ENCODE results near the gene BTBD10.
A peak's percentile ranks its signal among the peaks of the same experiment; 100 is the strongest.
"Not testable (repeated sequence)": the region's sequence is repeated elsewhere in the genome, so short reads cannot be mapped to it uniquely, and the experiment has no call there.

BTBD10 gene

DNA sequence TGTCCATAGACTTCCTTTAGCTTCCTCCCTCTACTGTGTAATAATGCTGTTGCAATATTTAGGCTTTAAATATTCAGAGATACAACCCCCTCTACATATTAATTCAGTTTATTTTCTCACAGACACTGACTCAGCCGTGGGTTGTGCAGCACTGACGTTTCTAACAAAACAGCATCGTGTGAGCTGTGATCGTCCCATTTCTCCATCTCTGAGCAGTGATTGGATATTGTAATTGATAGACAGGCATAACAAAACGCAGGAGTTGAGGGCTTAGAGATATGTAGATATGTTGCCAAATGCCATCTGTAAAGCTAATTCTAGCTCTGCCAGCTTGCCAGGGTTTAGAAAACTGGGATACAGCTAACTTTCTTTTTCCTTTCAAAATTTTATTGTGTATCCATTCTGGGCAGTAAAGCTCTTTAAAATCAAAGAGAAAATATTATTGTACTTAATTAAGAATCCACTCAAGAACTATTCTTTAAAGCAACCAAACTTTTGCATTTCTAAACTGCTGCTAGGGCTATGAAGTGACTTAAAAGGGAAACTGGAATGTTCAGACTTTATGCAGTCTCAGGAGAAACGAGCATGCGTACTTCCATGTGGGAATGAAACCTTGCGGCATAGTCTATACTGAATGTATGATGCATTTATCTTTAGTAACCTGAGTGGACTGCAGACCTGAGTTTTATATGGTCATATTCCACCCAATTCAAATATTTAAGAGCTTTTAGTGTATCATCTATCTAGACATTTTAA lies 22.7 kb downstream of the BTBD10 start:
- peak; percentile 85 for DNase-seq (ENCODE audit: low spot score)

DNA sequence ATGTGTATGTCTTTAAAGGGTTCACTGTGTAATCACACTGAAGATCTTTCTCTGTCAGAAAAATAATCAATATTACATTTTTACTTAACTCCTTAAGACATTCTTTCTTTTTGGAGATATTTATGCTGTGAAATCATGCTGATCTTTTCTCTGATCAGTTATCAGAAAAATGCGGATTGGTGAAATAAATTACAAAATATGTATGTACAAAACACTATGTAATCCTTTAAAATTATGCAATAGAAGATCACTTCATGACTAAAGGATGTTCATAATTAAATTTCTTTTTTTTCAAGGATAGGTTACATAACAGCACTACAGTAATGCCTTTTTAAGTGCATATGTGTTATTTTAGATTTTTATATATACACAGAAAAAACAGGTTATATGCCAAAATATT lies 24.7 kb downstream of the BTBD10 start:
- DNase-seq (ENCODE audit: low spot score): no peak

DNA sequence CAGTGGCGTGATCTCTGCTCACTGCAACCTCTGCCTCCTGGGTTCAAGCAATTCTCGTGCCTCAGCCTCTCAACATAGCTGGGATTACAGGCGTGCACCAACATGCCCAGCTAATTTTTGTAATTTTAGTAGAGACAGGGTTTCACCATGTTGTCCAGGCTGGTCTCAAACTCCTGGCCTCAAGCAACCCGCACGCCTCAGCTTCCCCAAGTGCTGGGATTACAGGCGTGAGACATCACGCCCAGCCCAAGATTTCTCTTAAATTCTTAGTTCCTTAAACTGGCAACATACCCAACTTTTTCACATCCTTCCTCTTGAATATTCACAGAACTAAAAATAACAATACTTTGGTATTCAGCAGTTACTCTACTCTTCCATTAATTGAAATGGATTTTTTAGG lies 26.2 kb downstream of the BTBD10 start:
- DNase-seq (ENCODE audit: low spot score): not testable (repeated sequence)

DNA sequence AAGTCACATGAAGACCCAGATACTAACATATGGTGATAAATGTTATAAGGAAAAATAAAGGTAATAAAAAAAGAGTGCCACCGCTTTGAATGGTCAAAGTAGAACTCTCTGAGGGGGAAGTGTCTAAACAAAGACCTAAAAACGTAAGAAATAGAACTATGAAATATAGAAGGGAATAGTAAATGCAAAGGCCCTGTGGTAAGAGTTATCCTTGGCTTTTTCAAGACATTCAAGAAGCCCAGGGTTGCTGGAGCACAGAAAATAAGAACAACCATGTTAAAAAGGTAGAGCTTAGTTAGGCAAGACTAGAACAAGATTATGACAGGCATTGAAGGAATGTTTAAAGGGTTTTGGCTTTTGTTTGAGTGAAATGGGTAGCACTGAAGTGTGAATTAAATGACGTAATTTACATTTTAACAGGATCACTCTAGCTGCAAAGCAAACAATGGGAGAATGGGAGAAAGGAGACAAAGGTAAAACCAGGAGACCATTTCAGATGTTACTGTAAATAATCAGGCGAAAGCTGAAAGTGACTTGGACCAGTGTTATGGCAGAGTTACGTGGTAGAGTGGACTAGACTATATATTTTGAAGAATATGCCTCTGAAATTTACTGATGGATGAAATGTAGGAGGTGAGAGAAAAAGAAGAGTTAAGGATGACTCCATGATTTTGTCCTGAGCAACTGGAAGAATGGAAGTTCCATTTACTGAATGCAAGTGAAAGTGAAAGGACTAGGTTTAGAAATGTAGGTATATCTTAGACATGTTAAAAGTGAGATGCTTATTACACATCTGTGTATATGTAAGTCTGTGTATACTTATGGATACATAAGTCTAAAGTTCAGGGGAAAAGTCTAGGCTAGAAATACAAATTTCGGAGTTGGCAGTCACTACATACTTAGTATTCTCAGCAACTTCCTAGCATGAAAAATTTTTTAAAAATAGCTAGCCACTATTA lies 28.5 kb downstream of the BTBD10 start:
- no peak for DNase-seq (ENCODE audit: low spot score)

DNA sequence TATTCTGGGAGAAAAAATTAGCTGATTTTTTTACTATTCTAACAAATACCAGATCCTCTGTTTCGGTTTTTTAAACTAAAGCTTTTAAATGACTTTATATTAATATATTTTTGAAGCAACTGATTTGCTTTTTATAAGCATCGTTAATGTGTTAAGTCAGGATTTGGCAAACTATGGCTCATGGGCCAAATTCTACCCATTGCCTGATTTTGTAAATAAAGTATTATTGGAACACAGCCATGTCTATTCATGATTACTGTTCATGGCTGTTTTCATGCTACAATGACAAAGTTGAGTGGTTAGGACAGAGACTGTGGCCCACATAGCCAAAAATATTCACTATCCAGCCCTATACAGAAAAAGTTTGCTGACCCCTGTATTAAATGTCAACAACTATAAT lies 29.6 kb downstream of the BTBD10 start:
- DNase-seq (ENCODE audit: low spot score): no peak

DNA sequence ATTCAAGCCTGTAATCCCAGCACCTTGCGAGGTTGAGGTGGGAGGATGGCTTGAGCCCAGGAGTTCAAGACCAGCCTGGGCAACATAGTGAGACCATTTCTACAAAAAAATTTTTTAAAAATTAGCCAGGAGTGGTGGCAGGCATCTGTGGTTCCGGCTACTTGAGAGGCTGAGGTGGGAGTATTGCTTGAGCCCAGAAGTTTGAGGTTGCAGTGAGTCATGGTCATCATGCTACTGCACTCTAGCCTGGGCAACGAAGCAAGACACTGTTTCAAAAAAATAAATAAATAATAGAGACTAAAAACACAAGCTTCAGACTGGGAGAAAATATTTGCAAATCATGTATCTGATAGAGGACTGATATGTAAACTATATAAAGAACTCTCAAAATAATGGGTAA lies 33.2 kb downstream of the BTBD10 start:
- DNase-seq (ENCODE audit: low spot score): no peak

DNA sequence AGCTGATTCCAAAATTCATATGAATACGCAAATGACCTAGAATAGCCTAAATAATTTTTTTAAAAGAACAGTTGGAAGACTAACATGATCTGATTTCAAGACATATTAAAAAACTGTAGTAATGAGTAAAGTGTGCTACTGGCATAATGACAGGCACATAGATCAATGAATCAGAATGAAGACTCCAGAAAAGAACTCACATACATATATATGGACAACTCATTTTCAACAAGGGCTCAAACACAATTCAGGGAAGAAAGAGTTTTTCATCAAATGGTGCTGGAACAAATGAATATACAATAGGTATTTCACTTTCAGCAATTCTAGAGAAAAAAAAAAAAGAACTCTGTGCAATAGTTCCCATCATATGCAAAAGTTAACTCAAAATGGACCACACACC lies 33.7 kb downstream of the BTBD10 start:
- no peak for DNase-seq (ENCODE audit: low spot score)

DNA sequence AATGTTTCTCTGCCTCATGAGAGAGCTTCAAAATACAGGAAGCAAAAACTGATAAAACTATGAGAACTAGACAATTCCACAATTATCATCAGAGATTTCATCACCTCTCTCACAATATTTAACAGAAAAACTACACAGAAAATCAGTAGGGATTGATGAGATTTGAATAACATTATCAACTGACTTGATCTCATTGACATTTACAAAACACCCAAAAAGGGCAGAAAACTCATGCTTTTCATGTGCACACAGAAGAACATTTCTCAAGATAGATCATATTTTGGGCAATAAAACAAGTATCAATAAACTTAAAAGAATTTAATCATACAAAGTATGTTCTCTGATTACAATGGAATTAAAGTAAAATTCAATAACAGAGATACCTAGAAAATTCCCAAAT lies 35.6 kb downstream of the BTBD10 start:
- DNase-seq (ENCODE audit: low spot score): no peak

DNA sequence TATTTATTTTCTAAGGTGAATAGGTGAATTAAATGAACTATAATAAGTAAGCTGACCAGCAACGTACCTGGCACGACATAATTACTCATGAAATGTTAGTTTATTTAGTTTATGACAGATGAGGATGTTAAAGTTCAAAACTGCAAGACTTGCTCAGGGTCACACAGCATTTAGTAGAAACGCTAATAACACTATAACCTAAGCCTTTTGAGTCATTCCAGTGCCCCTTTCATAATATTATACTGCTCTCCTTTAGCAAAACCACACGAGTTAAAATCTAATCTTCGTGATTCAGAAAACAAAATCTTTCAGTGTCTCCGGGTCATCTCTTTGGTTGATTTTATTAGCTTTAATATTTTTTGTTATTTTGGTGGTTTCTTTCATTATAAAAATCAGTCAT lies 39.6 kb downstream of the BTBD10 start:
- DNase-seq (ENCODE audit: low spot score): no peak

DNA sequence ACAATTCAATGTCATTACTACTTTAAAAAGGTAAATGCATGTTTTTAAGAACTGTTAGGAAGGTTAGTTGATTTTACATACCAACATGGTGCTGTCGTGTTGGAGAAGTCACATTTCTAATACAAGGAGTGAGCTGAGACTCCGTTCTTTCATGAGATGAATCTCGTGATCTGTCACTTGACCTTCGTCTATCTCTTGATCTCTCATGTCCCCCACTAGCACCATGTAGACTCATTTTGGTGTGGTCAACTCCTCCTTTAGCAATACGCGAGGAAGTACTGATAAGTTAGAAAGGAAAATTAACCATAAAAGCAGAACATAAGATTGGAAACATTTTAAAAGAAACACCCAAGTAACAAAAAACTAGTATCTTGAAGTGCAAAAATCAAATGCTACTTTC lies 41.5 kb downstream of the BTBD10 start:
- no peak for DNase-seq (ENCODE audit: low spot score)

DNA sequence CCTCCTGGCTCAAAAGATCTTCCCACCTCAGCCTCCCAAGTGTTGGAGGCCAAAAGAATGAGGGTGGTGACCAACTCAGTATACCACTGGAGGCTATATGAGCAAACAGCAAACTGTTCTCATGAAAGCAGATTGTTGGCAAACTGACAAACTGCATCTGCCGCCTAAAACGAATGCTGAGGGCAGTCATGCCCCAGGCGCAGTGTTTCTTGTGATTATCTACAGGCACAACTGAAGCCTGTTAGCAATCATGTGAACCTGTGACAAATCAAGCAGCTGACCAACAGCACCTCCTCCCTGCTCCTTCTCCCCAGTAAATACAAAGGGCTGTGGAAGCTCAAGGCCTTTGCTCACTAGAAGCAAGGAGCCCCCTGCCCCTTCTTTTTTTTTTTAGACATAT lies 47.8 kb downstream of the BTBD10 start:
- no peak for DNase-seq (ENCODE audit: low spot score)

DNA sequence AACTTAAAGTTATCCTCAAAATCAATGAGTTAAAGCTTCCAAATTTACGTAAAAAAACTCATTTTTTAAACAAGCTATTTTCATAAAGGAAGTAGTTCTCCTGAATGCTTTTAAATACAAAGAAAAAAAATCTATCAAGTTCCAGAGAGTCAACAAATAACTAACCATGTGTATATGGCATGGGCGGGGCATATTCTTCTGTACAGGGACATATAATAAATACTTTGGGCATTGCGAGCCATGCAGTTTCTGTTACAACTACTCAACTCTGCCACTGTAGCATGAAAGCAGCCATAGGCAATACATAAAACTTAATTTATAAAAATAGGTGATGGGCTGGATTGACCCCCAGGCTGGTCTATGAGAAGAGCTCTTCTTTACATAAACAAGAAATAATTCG lies 57.8 kb downstream of the BTBD10 start:
- no peak for DNase-seq (ENCODE audit: low spot score)

DNA sequence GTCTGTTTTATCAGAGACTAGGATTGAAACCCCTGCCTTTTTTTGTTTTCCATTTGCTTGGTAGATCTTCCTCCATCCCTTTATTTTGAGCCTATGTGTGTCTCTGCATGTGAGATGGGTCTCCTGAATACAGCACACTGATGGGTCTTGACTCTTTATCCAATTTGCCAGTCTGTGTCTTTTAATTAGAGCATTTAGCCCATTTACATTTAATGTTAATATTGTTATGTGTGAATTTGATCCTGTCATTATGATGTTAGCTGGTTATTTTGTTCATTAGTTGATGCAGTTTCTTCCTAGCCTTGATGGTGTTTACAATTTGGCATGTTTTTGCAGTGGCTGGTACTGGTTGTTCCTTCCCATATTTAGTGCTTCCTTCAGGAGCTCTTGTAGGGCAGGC lies 64.7 kb downstream of the BTBD10 start:
- not testable (repeated sequence) for DNase-seq (ENCODE audit: low spot score)

DNA sequence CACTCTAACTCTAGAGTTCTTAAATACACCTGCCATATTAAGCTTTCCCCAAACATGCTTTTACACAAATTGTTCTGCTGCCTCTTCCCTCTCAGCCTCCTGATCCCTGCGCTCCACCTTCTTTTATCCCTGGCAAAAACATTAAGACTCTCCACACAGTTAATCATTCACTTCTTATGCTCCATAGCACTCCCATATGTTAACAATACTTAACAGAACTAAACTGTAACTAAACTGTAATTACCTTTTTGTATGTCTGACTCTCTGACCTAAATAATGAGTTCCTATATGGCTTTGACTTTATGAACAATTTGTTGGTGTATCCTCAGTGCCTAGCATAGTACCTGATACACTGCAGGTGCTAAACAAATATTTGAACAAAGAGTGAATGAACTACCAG lies 71.8 kb downstream of the BTBD10 start:
- DNase-seq (ENCODE audit: low spot score): no peak

DNA sequence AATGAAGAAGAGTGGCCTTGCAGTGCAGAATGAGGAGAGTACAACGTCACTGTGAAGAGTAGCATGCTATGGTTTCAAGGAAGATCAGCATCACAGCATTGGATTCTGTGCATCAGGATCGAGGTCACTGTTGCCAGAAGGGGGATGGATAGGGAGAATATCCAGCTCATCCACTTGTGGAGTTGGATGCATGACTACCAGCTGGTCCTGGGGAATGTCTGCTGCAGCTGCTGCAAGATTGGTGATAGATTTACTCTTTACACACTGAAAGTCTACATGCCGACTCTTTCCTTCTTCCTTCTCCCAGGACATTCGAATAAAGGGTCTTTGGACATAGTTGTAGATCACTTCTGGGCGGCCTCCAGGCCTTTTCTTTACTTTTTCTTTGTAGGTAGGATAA lies 74.3 kb downstream of the BTBD10 start:
- no peak for DNase-seq (ENCODE audit: low spot score)

DNA sequence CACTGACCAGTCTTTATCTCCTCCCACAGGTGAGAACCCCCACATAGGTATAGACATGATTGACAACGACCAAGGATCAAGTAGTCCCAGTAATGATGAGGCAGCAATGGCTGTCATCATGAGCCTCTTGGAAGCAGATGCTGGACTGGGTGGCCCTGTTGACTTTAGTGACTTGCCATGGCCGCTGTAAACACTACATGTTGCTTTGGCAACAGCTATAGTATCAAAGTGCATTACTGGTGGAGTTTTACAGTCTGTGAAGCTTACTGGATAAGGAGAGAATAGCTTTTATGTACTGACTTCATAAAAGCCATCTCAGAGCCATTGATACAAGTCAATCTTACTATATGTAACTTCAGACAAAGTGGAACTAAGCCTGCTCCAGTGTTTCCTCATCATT lies 76.5 kb downstream of the BTBD10 start:
- DNase-seq (ENCODE audit: low spot score): no peak

DNA sequence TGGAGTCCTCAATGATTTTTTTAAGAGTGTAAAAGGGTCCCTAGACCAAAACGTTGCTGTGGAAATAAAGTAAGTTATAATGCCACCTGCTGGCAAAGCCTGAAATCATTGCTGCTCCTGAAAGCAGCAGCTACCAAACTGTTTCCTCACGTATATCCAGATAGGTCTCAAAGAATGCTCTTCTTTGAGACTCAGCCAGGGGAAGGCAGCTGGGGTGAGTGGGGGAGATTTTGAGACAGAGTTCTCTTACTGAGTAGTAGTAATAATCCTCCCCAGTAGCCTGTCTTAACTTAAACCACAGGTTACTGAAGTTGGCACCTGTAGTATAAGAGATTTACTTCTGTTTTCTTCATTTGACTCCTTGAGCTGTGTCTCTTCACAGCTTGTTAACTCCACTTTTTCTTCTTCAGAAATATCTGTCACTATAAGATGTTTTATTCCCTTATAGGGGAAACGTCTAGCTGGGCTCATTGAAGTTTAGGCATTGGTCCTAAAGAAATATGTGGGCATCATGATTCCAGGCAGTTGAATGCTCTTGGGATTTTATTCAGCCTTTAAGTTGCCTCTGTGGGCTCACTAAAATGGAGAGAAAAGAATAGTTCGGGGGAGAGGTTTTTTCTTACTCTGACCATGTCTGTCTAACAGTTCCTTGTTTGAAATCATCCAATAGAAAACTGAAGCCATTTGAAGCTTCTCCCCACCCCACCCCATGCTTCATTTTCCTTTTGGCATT lies 77.9 kb downstream of the BTBD10 start:
- peak; percentile 61 for DNase-seq (ENCODE audit: low spot score)

DNA sequence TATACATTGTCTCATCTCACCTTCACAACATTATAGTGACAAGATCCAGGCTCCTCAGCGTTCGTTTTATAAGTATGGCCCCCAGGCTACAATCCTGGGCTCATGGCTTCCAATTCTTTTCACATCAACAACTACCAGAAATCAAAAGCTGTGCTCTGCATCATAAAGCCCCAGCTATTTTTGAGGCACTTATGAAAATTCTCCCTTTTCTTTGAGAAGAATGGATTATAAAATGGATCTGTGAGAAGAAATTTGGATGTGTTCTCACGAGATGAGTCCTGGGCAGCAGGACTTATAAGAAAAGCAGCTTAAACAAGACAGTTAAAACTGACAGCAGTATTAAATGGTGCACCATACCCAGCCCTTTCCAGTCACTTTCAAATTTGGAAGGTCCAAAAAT lies 80.3 kb downstream of the BTBD10 start:
- DNase-seq (ENCODE audit: low spot score): no peak

DNA sequence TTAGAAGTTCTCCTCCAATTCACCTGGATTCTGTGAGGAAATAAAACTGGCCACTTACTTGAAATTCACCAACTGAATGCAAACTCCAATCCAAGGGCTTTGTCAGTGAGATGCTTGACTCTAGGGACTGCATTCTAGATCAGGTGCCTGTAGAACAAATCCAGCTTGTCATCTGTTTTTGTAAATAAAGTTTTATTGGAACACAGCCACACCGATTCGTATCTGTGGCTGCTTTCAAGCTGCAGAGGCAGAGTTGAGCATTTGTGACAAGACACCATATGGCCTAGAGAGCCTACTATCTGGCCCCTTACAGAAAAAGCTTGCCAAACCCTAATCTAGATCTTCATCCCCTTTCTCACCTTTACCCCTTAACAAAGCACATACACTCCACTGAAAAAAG lies 82.3 kb downstream of the BTBD10 start:
- DNase-seq (ENCODE audit: low spot score): no peak

DNA sequence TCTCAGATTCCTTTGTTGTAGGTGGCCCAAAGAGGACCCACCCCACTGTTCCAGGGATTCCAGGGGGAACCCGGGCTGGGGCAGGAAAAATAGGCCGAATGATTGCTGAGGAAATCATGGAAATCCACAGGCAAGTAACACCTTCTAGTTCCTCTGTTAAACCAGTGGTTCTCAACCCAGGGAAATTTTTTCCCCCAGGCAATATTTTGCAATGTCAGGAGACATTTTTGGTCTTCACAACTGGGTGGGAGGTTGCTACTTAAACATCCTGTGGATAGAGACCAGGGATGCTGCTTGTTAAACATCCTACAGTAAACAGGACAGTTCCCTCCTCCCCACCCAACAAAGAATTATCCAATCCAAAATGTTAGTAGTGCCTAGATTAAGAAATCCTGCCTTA lies 84.7 kb downstream of the BTBD10 start:
- DNase-seq (ENCODE audit: low spot score): no peak

DNA sequence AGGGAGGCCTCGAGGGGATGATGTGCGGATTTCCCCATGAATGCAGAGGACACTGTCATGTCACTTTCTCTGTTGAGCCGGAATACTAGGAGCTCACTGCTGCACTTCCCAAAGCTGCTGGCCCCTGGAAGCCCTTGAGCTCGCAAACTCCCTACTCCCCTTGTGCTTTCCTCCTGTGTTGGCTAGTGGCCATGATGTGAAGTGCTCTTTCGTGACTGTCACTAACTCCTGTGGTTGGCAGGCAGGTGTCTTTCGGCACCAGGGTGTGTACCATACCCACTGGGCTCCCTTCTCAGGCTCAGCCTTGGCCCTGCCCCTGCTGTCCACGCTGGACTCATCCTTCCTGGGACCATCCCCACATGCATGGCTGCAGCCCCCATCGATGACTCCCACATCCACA lies 86.2 kb downstream of the BTBD10 start:
- DNase-seq (ENCODE audit: low spot score): no peak

DNA sequence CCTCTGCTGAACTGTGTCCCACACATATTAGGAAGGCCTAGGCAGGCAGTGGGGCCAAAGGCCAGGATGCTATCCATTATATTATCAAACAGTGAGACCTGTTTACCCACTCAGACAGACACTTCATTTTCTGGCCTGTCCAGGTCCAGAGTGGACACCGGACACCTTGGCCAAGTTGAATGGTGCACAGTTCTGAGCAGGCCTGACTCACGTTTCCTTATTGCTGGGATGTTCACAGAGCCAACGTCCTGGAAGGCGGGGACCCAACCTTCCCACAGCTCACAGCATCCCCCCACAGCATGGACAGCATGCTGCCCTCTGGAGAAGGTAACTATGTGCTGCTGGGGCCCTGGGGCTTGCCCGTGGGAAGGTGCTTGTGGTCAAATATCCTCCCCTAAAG lies 86.6 kb downstream of the BTBD10 start:
- DNase-seq (ENCODE audit: low spot score): no peak

DNA sequence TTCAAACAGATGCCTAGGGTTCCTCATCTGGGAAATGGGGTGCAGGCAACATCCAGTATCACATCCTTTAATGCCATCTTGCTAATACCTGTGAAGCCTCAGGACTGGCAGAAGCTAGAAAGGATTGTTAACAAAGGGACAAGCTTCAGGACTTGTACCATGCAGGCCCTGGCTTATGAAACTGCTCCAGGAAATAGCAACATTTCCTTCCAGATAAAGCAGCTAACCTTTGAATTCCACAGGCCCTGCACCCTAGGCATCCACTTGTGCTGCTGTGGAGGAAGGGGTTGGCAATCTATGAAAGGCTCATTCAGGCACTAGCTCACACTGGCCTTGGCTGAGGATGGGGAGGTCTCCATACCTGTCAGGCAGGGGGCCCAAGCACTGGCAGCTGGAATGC lies 87.2 kb downstream of the BTBD10 start:
- no peak for DNase-seq (ENCODE audit: low spot score)
